Mammary epithelial cell (primary cell): ENCODE data around the gene GSTT2B.

ENCODE experiments used
- CTCF ChIP-seq, 2 donors: IDR thresholded peaks in 1 of 2; conservative IDR thresholded peaks in 1 of 2; 2 replicates each; pipeline ENCODE4 v1.5.1; 2011 to 2012; ENCODE audit warnings: inconsistent platforms in 2 of 2, low read length in 2 of 2, mild to moderate bottlenecking in 2 of 2, control low read depth in 1 of 2, low read depth in 1 of 2; ENCODE audit not compliant: insufficient read depth in 1 of 2; ENCODE audit errors: extremely low read depth in 1 of 2
- EZH2 ChIP-seq: IDR thresholded peaks from 2 replicates; pipeline ENCODE4 v1.6.1; 2012; ENCODE audit warnings: low read length, inconsistent platforms, borderline replicate concordance

GRCh38 chr22:23913661-23914353, 47.2 kb downstream of the GSTT2B start:
- no peak for TF ChIP-seq CTCF (conservative IDR thresholded peaks at IDR 0.05 in 1 of 2, IDR thresholded peaks at IDR 0.05 in 1 of 2; ENCODE audit: extremely low read depth in 1 of 2, insufficient read depth in 1 of 2, low read depth in 1 of 2, low read length in 2 of 2)
- TF ChIP-seq EZH2, result no peak
